HepG2 (cell line): Measurements from ENCODE around the gene UAP1L1. TPM values are rescaled to one million over a fixed set of nuclear protein-coding genes. Genes with fewer than 3 reads are reported as not detected.

ENCODE experiments used
- ATAC-seq: fragments of 200-7000 bp; cut with Tn5 transposase; 3 replicates; pipeline ENCODE4 v1.9.1; 2020; ENCODE audit warnings: mild to moderate bottlenecking, moderate library complexity
- BruUV-seq: library from RNA; stranded (reverse); fragments of 400-500 nt; replicated peaks from 2 replicates; lab custom pipeline; 2021; lab: Mats Ljungman, UMichigan
- CTCF ChIA-PET: fragments of 300-600 bp; formaldehyde crosslinking; extraction: SDS; loops from one replicate; lab custom pipeline; 2021; ENCODE audit warnings: low total read pairs, inconsistent platforms, low intra/inter-chr PET ratio; lab: Yijun Ruan, JAX
- POLR2A ChIA-PET: fragments of 350-600 bp; sonication (Branson Sonifier 250); formaldehyde crosslinking; loops from one replicate; lab custom pipeline; 2020; ENCODE audit warnings: antibody characterized with exemption, inconsistent platforms; lab: Yijun Ruan, JAX
- DNase-seq: peaks from one replicate; pipeline ENCODE4 v3.0.0-alpha.2; 2015; ENCODE audit warnings: low spot score
- FAIRE-seq: peaks from 3 replicates; lab custom pipeline; 2011; peaks lifted over from hg19 to GRCh38; lab: Jason Lieb, UNC
- H2AFZ ChIP-seq: one replicate; pipeline ENCODE4 v1.6.1; 2011; ENCODE audit warnings: low read length, inconsistent platforms
- H3K27ac ChIP-seq: fragments of 300-600 bp; 3 replicates; pipeline ENCODE4 v1.8.0; 2011; ENCODE audit warnings: mixed run types, mild to moderate bottlenecking, mixed read lengths, low read length, inconsistent platforms; ENCODE audit not compliant: insufficient read depth; ENCODE audit errors: extremely low read length
- H3K27me3 ChIP-seq, 2 experiments: fragments of 200-600 bp in 1 of 2; 2 replicates in 1 of 2; 3 replicates in 1 of 2; pipeline versions ENCODE4 v1.6.0 to v1.8.0; 2011; ENCODE audit warnings: low read length in 2 of 2, mild to moderate bottlenecking in 2 of 2, moderate library complexity in 2 of 2, inconsistent platforms in 1 of 2; ENCODE audit not compliant: insufficient read depth in 2 of 2, control insufficient read depth in 1 of 2
- H3K36me3 ChIP-seq, 2 experiments: fragments of 200-600 bp in 1 of 2; replicated peaks in 1 of 2; 2 replicates in 1 of 2; 3 replicates in 1 of 2; pipeline versions ENCODE4 v1.5.1 to v1.8.0; 2011; ENCODE audit warnings: low read length in 2 of 2, inconsistent platforms in 1 of 2; ENCODE audit not compliant: insufficient read depth in 2 of 2, control insufficient read depth in 1 of 2
- H3K4me1 ChIP-seq: 2 replicates; pipeline ENCODE4 v1.5.1; 2012; ENCODE audit warnings: low read length, inconsistent platforms; ENCODE audit not compliant: insufficient read depth
- H3K4me2 ChIP-seq: 2 replicates; pipeline ENCODE4 v1.6.0; 2011; ENCODE audit warnings: low read depth, low read length, inconsistent platforms
- H3K4me3 ChIP-seq, 3 experiments: fragments of 200-600 bp in 1 of 3; sonication (generic), shearing (Covaris generic) in 1 of 3; replicated peaks in 1 of 3; 2 replicates each; pipeline ENCODE4 v1.5.1; 2011 to 2016; ENCODE audit warnings: low read length in 3 of 3, inconsistent platforms in 2 of 3, low read depth in 2 of 3, mild to moderate bottlenecking in 2 of 3, control low read depth in 1 of 3, mixed read lengths in 1 of 3; ENCODE audit not compliant: insufficient read depth in 1 of 3
- H3K79me2 ChIP-seq: one replicate; pipeline ENCODE4 v1.6.1; 2011; ENCODE audit warnings: low read length, inconsistent platforms; ENCODE audit not compliant: insufficient read depth
- H3K9ac ChIP-seq: 2 replicates; pipeline ENCODE4 v1.6.0; 2011; ENCODE audit warnings: mild to moderate bottlenecking, low read depth, low read length, inconsistent platforms; ENCODE audit not compliant: insufficient read depth
- H3K9me3 ChIP-seq: 2 replicates; pipeline ENCODE4 v1.5.1; 2012; ENCODE audit warnings: mild to moderate bottlenecking, low read length
- H4K20me1 ChIP-seq: 2 replicates; pipeline ENCODE4 v1.6.0; 2011; ENCODE audit warnings: inconsistent platforms, mild to moderate bottlenecking, low read length, moderate library complexity; ENCODE audit not compliant: insufficient read depth
- ATF2 ChIP-seq: sonication (generic); formaldehyde crosslinking; IDR thresholded peaks from 2 replicates; pipeline ENCODE4 v1.4.0; 2020; ENCODE audit warnings: missing genetic modification reagents
- DBP ChIP-seq: sonication (generic); formaldehyde crosslinking; IDR thresholded peaks from 2 replicates; pipeline ENCODE4 v1.4.0; 2020; ENCODE audit warnings: missing genetic modification reagents; ENCODE audit errors: not compliant biosample characterization
- DZIP1 ChIP-seq: sonication (generic); formaldehyde crosslinking; IDR thresholded peaks from 2 replicates; pipeline ENCODE4 v1.5.0; 2020; ENCODE audit warnings: mild to moderate bottlenecking, missing genetic modification reagents
- HNRNPLL ChIP-seq: fragments of 200-400 bp; formaldehyde crosslinking; IDR thresholded peaks from 2 replicates; pipeline ENCODE4 v1.6.1; 2017; ENCODE audit warnings: mild to moderate bottlenecking, low read depth, low read length; ENCODE audit not compliant: poor library complexity, severe bottlenecking
- RBM39 ChIP-seq: fragments of 200-400 bp; formaldehyde crosslinking; IDR thresholded peaks from one replicate; pipeline ENCODE4 v1.6.1; 2018; ENCODE audit warnings: antibody characterized with exemption, mild to moderate bottlenecking, low read depth, low read length; ENCODE audit not compliant: poor library complexity, severe bottlenecking
- SAFB2 ChIP-seq: sonication (generic); formaldehyde crosslinking; IDR thresholded peaks from 2 replicates; pipeline ENCODE4 v1.5.1; 2020; ENCODE audit warnings: missing genetic modification reagents, low read depth, mild to moderate bottlenecking, borderline replicate concordance
- SAP130 ChIP-seq: IDR thresholded peaks from 2 replicates; pipeline ENCODE4 v1.6.1; 2016; ENCODE audit warnings: low read depth
- SOX6 ChIP-seq, 2 experiments: fragments of 450-650 bp in 1 of 2; sonication (generic) in 1 of 2; formaldehyde crosslinking in 1 of 2; IDR thresholded peaks; 2 replicates each; pipeline versions ENCODE4 v1.4.0 to v1.6.1; 2017 to 2020; ENCODE audit warnings: antibody characterized with exemption in 1 of 2, mild to moderate bottlenecking in 1 of 2, missing genetic modification reagents in 1 of 2
- ZNF572 ChIP-seq: sonication (generic); formaldehyde crosslinking; IDR thresholded peaks from 2 replicates; pipeline ENCODE4 v1.5.1; 2020; ENCODE audit warnings: mild to moderate bottlenecking, missing genetic modification reagents
- ZNF788 ChIP-seq: sonication (generic); formaldehyde crosslinking; IDR thresholded peaks from 2 replicates; pipeline ENCODE4 v1.5.0; 2020; ENCODE audit warnings: mild to moderate bottlenecking, missing genetic modification reagents, borderline replicate concordance
- ZSCAN22 ChIP-seq: sonication (generic); formaldehyde crosslinking; IDR thresholded peaks from 2 replicates; pipeline ENCODE4 v1.4.0; 2020; ENCODE audit warnings: mild to moderate bottlenecking, missing genetic modification reagents
- WGBS: methylation state at CpG from one replicate; pipeline ENCODE4 v1.1.6; 2017; ENCODE audit warnings: low lambda C conversion rate; 5-methylcytosine and 5-hydroxymethylcytosine counted together
- in situ Hi-C: cut with HindIII; loops from 2 replicates; pipeline ENCODE4 v1.10.0; 2017; ENCODE audit warnings: low pct_unique_long_range_greater_than_20kb; ENCODE audit not compliant: extremely low pct_ligation_motif_present
- intact Hi-C: fragments of 100-400 bp; cut with micrococcal nuclease; formaldehyde crosslinking; loops from one replicate; pipeline ENCODE4 v1.10.0; 2022; ENCODE audit not compliant: unreplicated experiment
- polyA plus RNA-seq, 8 experiments: library from polyadenylated mRNA; depleted of rRNA in 3 of 8; stranded (reverse) in 7 of 8; unstranded in 1 of 8; fragments of >200 nt; fragmentation: Illumina TruSeq in 4 of 8; extraction: Trizol in 4 of 8; gene quantifications; 2 replicates each; pipeline versions ENCODE4 v1.2.1 to v1.2.3, GENCODE V29; 2011 to 2016; ENCODE audit warnings: low read depth in 4 of 8, missing spikeins in 1 of 8, mixed read lengths in 1 of 8; ENCODE audit not compliant: insufficient read depth in 1 of 8
- total RNA-seq, 5 experiments: library from RNA; depleted of rRNA; stranded (reverse); fragments of >200 nt; fragmentation: Illumina TruSeq; extraction: Trizol; gene quantifications; 2 replicates each; pipeline ENCODE4 v1.2.3, GENCODE V29; 2016; ENCODE audit warnings: low read depth in 1 of 5
- TF ChIP-seq, protein P1 (sequence below): sonication (generic); formaldehyde crosslinking; IDR thresholded peaks from 2 replicates; pipeline ENCODE4 v1.5.1; 2020; ENCODE audit warnings: mild to moderate bottlenecking, missing genetic modification reagents, moderate library complexity
- TF ChIP-seq, protein P2 (sequence below): sonication (generic); formaldehyde crosslinking; conservative IDR thresholded peaks from 2 replicates; pipeline ENCODE4 v1.4.0; 2020; ENCODE audit warnings: missing genetic modification reagents

The UAP1L1 gene
- total and polyA plus RNA-seq, 2 of the 13 experiments (the other 11 are each of a cell fraction or from before 2014, with no cell fraction given), result 5.4 to 6.4 TPM

DNA sequence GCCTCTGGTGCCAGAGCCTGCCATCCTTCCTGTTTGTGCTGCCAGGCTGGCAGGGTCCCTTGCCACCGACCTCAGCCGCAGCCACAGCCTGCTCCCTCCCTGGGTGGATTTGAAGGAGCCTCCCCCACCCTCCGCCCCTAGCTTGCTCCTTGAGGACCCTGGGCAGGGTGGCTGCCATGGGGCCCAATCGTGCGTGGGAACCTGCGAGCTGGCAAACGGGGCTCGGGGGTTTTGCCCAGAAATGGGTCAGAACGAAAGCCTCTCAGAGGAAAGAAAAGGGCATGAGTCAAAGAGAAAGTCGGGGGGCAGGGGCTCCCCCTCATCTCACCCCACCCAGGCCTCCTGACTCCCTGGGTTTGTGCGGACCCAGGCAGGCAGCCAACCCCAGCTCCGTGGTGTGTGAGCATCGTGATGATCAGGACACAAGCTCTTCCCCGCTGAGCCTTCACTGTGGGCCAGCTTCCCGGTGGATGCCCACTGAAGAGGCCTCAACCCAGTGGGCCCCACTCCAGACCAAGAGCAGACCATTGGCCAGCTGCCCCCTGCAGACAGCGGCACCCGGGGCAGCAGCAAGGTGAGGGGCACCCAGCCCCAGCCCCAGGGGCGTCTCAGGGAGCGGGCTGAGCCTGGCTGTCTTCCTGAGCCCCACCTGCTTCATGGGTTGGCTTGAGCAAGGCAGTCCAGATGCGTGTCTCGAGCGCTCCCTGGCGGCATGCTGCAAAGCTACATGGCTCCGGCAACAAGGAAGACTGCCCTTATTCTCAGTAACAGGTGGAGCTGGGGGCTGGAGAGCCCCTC lies 42.4 kb upstream of the UAP1L1 start:
- H3K9ac ChIP-seq, result no peak overlapping the region
- in situ Hi-C loops (loop anchor here (5.0 to 10.0 kb wide), 2 partner anchors 88 to 190 kb away; partner anchors contain the start of genes AJM1, C8G and PHPT1), intact Hi-C loops (loop anchor here (1.0 to 2.0 kb wide), 2 partner anchors 86 to 248 kb away; no protein-coding TSS in a partner anchor)
- BruUV-seq, result no TSS peak
- DNase-seq, result peak; percentile 71
- no peaks in the 10 kb centered on the region for H3K79me2 ChIP-seq
- H3K36me3 ChIP-seq, result no peaks in the 10 kb centered on the region
- CTCF ChIA-PET, result interaction anchor here (1.5 to 2.3 kb wide), 3 partner anchors 15 to 247 kb away, joined by 5 to 15 read pairs (median 10); no protein-coding TSS in a partner anchor
- H3K4me1 ChIP-seq, result peaks cover 50% of the 10 kb centered on the region
- no peak overlapping the region for H2AFZ ChIP-seq
- peak; percentile 80 for FAIRE-seq
- POLR2A ChIA-PET, result interaction anchor here (0.7 to 1.8 kb wide), 9 partner anchors 10 to 247 kb away, joined by 3 to 10 read pairs (median 3); partner anchors contain the start of genes C8G, FBXW5, MAN1B1 and SAPCD2
- no peaks in the 10 kb centered on the region for H3K9me3 ChIP-seq
- peak overlapping the region; percentile 44; the same call in 1 of the 2 replicates for H3K4me2 ChIP-seq
- WGBS, result 30% methylated on average over 9 of the region's 24 CpGs
- H3K27me3 ChIP-seq, result peaks cover 0 to 10% of the 10 kb centered on the region in 2 experiments; a peak in 1 of 5 replicates
- ATAC-seq, result peak; percentile 87
- no peak overlapping the region for H3K27ac ChIP-seq
- peak overlapping the region in 1 of 3 experiments; percentile 36; a peak in 1 of 6 replicates for H3K4me3 ChIP-seq
- no peaks in the 10 kb centered on the region for H4K20me1 ChIP-seq
- TF ChIP-seq DZIP1 (CRISPR knock-in tag) (no peak), HNRNPLL (peak; percentile 28), SAP130 (CRISPR knock-in tag) (peak; percentile 36), SAFB2 (CRISPR knock-in tag) (no peak), ZNF788 (CRISPR knock-in tag) (0 out of 2 replicates have a peak, but pooled peaks have one; percentile 23), ZNF572 (CRISPR knock-in tag) (no peak), SOX6 (IDR thresholded peaks at IDR 0.05) (no peak), SOX6 (CRISPR knock-in tag; IDR thresholded peaks at IDR 0.05) (0 out of 2 replicates have a peak, but pooled peaks have one; percentile 22), ZSCAN22 (CRISPR knock-in tag) (no peak), RBM39 (peak; percentile 30), DBP (CRISPR knock-in tag) (no peak), ATF2 (CRISPR knock-in tag) (peak; percentile 59; the same call in 1 of the 2 replicates)
- TF ChIP-seq, protein P1, sequence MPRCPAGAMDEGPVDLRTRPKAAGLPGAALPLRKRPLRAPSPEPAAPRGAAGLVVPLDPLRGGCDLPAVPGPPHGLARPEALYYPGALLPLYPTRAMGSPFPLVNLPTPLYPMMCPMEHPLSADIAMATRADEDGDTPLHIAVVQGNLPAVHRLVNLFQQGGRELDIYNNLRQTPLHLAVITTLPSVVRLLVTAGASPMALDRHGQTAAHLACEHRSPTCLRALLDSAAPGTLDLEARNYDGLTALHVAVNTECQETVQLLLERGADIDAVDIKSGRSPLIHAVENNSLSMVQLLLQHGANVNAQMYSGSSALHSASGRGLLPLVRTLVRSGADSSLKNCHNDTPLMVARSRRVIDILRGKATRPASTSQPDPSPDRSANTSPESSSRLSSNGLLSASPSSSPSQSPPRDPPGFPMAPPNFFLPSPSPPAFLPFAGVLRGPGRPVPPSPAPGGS (CRISPR knock-in tag), result no peak
- TF ChIP-seq, protein P2, sequence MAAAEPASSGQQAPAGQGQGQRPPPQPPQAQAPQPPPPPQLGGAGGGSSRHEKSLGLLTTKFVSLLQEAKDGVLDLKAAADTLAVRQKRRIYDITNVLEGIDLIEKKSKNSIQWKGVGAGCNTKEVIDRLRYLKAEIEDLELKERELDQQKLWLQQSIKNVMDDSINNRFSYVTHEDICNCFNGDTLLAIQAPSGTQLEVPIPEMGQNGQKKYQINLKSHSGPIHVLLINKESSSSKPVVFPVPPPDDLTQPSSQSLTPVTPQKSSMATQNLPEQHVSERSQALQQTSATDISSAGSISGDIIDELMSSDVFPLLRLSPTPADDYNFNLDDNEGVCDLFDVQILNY (CRISPR knock-in tag), result no peak
